ENCODE measurements around the gene TRAPPC6A. TPM values are rescaled to one million over a fixed set of nuclear protein-coding genes. Genes with fewer than 3 reads are reported as not detected.

Gene TRAPPC6A
- total and polyA plus RNA-seq, 2 of the 13 experiments (the other 11 are each of a cell fraction or from before 2014, with no cell fraction given): 6.5 to 21.0 TPM

DNA sequence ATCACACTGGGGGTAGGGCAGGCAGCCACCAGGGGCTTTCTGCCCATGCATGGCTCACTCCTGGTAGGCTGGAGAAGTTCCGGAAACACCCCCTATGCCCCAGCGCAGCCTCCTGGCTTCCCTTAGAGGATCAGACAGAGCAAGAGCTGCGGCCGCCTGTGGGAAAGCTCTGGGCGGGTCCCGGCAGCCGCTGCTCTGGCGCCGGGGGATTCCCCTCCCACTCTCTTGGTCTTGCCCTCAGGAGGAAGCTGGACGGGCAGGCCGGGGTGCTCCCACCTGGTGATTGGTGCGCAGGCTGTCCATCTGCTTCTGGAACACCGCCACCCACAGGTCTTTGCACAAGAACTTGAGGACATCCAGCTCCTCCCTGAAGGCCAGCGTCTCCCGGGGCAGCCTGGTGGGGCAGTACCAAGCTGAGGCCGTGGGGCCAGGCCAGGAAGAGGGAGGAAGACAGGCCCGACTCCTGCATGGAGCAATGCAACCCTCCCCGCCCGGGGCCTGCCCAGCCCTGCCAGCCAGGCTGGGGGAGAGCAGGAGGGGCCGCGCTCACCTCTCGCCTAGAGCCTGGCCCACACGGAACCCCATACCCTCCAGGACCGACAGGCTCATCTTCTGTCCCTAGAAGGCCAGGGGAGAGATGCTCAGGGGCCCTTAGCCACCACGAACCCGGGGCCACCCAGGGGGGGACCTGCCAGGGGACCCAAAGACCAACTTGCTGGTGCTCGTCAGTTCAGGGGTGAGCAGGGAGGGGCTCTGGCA is 13.3 kb downstream of the TRAPPC6A start (continued):
- TF ChIP-seq MAZ (IDR thresholded peaks at IDR 0.05; ENCODE audit: borderline replicate concordance, low read depth, low read length) (no peak), MAZ (CRISPR knock-in tag; IDR thresholded peaks at IDR 0.05; ENCODE audit: low read depth) (0 out of 2 replicates have a peak, but pooled peaks have one; percentile 57), RERE (CRISPR knock-in tag; IDR thresholded peaks at IDR 0.05; ENCODE audit: low read depth) (no peak), ZNF720 (CRISPR knock-in tag; IDR thresholded peaks at IDR 0.05) (no peak), ZNF816 (CRISPR knock-in tag; IDR thresholded peaks at IDR 0.05; ENCODE audit: borderline replicate concordance) (no peak), SP2 (CRISPR knock-in tag; IDR thresholded peaks at IDR 0.05) (peak; percentile 70), BHLHE40 (IDR thresholded peaks at IDR 0.05; ENCODE audit: low read length) (no peak), REPIN1 (CRISPR knock-in tag; IDR thresholded peaks at IDR 0.05; ENCODE audit: borderline replicate concordance, low read depth) (no peak), ZNF431 (CRISPR knock-in tag; IDR thresholded peaks at IDR 0.05; ENCODE audit: borderline replicate concordance, low read depth) (no peak), PHF21A (CRISPR knock-in tag; IDR thresholded peaks at IDR 0.05) (no peak), ZNF143 (CRISPR knock-in tag; IDR thresholded peaks at IDR 0.05) (no peak), RCOR2 (CRISPR knock-in tag; IDR thresholded peaks at IDR 0.05) (no peak), FOXP1 (IDR thresholded peaks at IDR 0.05) (no peak), FOXP1 (CRISPR knock-in tag; IDR thresholded peaks at IDR 0.05) (no peak), ZNF850 (CRISPR knock-in tag; conservative IDR thresholded peaks at IDR 0.05) (no peak), KDM4B (CRISPR knock-in tag; IDR thresholded peaks at IDR 0.05) (no peak), ZBTB21 (CRISPR knock-in tag; IDR thresholded peaks at IDR 0.05) (no peak), YY1 (IDR thresholded peaks at IDR 0.05; ENCODE audit: insufficient read depth, insufficient replicate concordance, low read depth, low read length) (no peak)
- TF ChIP-seq, protein P1, sequence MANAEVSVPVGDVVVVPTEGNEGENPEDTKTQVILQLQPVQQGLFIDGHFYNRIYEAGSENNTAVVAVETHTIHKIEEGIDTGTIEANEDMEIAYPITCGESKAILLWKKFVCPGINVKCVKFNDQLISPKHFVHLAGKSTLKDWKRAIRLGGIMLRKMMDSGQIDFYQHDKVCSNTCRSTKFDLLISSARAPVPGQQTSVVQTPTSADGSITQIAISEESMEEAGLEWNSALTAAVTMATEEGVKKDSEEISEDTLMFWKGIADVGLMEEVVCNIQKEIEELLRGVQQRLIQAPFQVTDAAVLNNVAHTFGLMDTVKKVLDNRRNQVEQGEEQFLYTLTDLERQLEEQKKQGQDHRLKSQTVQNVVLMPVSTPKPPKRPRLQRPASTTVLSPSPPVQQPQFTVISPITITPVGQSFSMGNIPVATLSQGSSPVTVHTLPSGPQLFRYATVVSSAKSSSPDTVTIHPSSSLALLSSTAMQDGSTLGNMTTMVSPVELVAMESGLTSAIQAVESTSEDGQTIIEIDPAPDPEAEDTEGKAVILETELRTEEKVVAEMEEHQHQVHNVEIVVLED (CRISPR knock-in tag; IDR thresholded peaks at IDR 0.05; ENCODE audit: borderline replicate concordance): no peak
- TF ChIP-seq, protein P2, sequence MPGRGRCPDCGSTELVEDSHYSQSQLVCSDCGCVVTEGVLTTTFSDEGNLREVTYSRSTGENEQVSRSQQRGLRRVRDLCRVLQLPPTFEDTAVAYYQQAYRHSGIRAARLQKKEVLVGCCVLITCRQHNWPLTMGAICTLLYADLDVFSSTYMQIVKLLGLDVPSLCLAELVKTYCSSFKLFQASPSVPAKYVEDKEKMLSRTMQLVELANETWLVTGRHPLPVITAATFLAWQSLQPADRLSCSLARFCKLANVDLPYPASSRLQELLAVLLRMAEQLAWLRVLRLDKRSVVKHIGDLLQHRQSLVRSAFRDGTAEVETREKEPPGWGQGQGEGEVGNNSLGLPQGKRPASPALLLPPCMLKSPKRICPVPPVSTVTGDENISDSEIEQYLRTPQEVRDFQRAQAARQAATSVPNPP (CRISPR knock-in tag; IDR thresholded peaks at IDR 0.05): no peak

Data from HepG2 (cell line).